NT2/D1 (cell line): Measurements from ENCODE around the gene PIK3R3.

Experiments
- SUZ12 ChIP-seq: IDR thresholded peaks from 2 replicates; pipeline ENCODE4 v1.6.1; 2011; ENCODE audit not compliant: insufficient read length, insufficient read depth; ENCODE audit errors: extremely low read depth
- ZNF274 ChIP-seq: IDR thresholded peaks from 2 replicates; pipeline ENCODE4 v1.6.1; 2011; ENCODE audit warnings: mild to moderate bottlenecking, low read depth, low read length

DNA sequence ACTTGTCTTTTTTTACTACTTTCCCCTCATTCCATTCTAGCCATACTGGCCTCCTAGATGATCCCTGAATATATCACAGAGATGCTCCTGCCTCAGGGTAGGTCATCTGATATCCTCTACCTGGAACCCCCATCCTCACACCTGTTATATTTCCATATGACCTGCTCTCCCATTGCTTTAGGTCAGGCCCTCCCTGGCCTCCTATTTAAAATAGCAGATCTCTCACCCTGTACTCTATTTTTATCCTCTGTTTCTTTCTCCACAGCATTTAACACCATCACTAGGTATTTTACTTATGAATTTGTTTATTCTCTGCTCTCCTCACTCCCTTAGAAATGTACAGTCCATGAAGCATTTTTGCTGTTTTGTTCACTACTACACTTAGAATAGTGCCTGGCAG, 13.6 kb downstream of the PIK3R3 start:
- TF ChIP-seq ZNF274 (no peak), SUZ12 (no peak)
